NCI-H146 (cell line): Measurements from ENCODE around the gene ZDHHC8.
A peak's percentile ranks its signal among the peaks of the same experiment; 100 is the strongest.

Source experiments
- DNase-seq: peaks from one replicate; lab custom pipeline; 2025; lab: John Stamatoyannopoulos, UW

The ZDHHC8 gene

GRCh38 chr22:20095521-20095920 is 36.1 kb upstream of the ZDHHC8 start:
- no peak for DNase-seq

- no peak for DNase-seq
Observed at GRCh38 chr22:20096574-20097420, 34.8 kb upstream of the ZDHHC8 start.

- no peak for DNase-seq
Observed at GRCh38 chr22:20099099-20099711, 32.4 kb upstream of the ZDHHC8 start.

GRCh38 chr22:20101638-20102037 is 30.0 kb upstream of the ZDHHC8 start:
- no peak for DNase-seq

GRCh38 chr22:20102203-20102780 is 29.3 kb upstream of the ZDHHC8 start:
- DNase-seq: no peak

- no peak for DNase-seq
Observed at GRCh38 chr22:20105456-20106204, 26.0 kb upstream of the ZDHHC8 start.

DNA sequence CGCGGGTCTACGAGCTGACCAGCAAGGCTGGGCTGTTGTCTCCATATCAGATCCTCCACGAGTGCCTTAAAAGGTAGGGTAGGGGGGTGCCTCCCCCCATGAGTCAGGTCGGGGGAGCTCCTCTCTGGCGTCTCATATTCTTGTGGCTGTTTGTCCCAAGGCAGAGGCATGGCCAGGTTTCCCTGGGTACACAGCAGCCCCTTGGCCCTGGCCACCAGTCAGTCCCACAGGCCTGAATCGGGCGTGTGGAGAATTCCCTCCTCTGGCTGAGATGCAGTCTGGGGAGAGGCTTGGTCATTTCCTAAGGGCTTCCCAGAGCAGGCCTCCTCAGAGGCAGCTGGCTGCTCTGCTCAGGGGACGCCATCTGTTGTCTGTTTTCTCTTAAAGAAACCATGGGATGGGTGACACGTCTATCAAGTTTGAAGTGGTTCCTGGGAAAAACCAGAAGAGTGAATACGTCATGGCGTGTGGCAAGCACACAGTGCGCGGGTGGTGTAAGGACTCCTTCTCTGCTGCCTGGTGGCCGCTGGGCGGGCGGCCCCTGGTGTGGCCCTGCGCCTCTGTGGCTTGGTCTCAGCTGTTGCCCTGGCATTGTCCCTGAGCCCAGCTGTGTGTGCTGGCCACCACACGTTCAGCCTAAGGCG is 25.3 kb upstream of the ZDHHC8 start:
- DNase-seq: no peak

- DNase-seq: no peak
Observed at GRCh38 chr22:20106849-20107237, 24.8 kb upstream of the ZDHHC8 start.

- no peak for DNase-seq
Observed at GRCh38 chr22:20107471-20107901, 24.1 kb upstream of the ZDHHC8 start.

DNA sequence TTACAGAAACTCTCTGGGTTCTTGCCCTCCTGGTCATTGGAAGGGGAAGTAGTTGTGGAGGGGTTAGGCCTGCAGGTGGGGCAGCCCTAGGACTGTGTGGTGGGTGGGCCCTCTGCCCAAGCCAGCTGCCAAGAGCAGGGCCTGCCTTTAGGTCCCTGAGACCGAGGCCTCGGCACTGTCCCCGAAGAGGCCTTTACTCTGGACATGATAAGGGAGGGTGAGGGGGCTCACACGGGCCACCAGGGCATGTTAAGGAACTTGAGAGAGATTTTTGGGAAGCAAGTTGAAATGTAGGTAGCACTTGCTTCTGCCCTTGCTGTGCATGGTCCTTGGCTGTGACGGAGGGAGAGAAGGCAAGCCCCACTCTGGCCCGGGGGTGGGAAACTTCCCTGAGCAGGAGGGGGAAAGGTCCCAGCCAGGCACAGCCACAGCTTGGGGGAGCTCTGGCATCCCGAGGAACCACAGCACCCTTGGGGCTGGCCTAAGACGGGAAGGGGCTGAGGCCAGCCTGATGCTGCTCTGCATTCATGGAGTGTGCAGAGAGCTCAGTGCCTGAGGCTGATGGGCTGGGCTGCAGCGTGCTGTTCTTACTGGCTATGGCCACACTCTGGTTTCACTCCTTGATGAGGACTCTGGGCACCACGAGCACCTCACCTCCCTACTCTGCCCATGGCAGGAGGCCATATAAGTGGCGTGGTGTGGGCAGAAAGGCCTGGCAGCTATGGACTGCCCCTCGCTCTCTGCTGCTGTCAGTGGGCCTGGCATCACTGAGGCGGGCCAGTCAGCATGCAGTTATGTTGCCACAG is 23.4 kb upstream of the ZDHHC8 start:
- DNase-seq: no peak

GRCh38 chr22:20108757-20109230 is 22.8 kb upstream of the ZDHHC8 start:
- DNase-seq: no peak

- DNase-seq: no peak
Observed at GRCh38 chr22:20109411-20110358, 21.9 kb upstream of the ZDHHC8 start.

GRCh38 chr22:20110359-20110985 is 21.1 kb upstream of the ZDHHC8 start:
- no peak for DNase-seq

DNA sequence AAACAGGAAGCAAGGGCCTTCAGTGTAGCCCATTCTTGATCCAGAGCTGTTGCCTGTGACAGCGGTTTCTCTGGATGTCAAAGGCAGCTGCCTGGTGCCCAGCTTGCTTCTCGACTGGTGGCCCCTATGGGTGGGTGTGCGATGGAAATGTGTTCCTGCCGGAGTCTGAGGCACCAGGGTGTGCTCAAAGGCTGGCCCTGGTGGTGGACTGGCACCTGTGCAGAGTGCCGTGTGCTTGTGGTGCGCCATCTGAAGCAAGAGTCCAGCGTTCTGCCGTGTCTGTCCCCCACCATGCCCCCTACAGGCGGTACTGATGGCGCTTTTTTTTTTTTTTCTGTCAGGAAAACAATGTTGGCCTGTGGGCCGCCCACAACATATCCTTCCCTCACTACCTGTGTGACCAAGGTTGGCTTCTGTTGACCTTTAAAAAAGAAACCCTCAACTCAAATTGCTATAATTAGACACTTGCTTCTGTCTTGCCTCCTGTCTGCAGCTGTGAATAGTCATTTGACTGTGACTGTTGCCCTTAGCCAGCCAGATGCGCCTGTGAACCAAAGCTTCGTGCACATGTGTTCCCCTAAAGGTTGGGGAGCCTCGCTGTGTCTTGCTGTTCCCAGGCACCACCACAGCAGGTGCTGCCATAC is 20.4 kb upstream of the ZDHHC8 start:
- DNase-seq: peak; percentile 31

DNA sequence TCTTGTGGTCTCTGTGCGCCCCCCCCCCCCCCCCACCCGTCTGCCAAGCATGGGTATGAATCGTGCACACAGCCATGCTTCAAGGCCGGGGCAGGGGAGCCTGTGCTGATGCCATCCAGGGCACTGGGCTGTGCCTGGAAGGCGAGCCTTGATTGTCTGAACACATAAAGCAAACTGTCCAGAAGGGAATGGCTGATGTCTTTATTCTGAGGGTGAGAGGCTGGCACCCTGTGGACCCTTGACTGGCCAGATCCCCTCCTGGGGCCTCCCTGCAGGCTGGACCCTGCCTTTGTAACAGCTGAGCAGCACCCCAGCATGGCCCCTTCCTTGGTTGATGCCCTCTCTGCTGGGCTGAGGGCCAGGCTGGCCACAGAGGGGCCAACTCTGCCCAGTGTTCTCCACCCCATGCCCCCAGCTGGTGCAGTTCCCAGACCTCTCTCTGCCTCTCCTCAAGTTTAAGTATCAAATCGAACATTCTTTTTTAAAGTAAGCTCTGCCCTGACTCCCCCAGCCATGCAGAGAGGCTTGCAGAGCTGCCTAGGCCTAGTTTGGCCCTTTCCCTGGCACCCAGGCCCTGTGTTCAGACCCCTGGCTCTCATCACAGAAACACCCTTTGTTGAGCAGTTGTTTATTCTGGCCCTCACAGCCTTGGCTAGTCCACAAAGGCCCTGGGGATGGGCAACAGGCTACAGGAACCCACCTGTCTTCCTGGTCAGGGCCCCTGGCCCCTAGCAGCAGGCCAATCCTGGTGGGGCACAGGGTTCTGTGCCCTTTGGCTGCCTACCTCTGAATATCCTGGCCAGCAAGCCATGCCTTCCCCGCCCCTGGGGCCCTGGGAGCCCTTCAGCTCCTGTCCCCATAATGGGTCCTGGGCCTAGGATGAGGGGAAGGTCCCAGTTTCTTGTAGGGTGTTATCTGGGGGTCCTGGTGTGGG is 19.6 kb upstream of the ZDHHC8 start:
- DNase-seq: no peak

GRCh38 chr22:20112623-20113511 is 18.7 kb upstream of the ZDHHC8 start:
- DNase-seq: no peak
